Erythroblast (primary cell): ENCODE results near the gene EYA2.

Source experiments
- GATA1 ChIP-seq: IDR thresholded peaks from 2 replicates; pipeline ENCODE4 v1.6.1; 2011; ENCODE audit warnings: low read depth, mild to moderate bottlenecking, control low read depth, low read length, moderate library complexity
- POLR2A ChIP-seq: IDR thresholded peaks from 2 replicates; pipeline ENCODE4 v1.6.1; 2011; ENCODE audit warnings: mild to moderate bottlenecking, low read length

DNA sequence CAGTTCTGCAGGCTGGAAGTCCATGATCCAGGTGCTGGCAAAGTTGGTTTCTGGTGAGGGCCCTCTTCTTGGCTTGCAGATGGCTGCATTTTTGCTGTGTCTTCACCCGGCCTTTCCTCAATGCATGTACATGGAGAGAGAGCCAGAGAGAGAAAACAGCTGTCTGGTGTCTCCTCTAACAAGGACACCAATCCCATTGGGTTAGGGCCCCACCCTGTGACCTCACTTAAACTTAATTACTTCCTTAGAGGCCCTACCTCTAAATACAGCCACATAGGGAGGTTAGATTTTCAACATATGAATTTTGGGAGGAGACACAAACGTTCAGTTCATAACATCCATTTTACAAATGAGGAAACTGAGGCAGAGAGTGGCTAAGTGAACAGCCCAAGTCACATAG, 259.4 kb downstream of the EYA2 start:
- TF ChIP-seq POLR2A (no peak), GATA1 (no peak)
